GM19238 (cell line): ENCODE measurements around the gene TSEN15.
"Not testable (repeated sequence)": the region's sequence is repeated elsewhere in the genome, so short reads cannot be mapped to it uniquely, and the experiment has no call there.

ENCODE experiments used
- DNase-seq: peaks from one replicate; pipeline ENCODE4 v3.0.0; 2011; ENCODE audit warnings: low spot score; ENCODE audit not compliant: insufficient read length

Gene TSEN15

DNA sequence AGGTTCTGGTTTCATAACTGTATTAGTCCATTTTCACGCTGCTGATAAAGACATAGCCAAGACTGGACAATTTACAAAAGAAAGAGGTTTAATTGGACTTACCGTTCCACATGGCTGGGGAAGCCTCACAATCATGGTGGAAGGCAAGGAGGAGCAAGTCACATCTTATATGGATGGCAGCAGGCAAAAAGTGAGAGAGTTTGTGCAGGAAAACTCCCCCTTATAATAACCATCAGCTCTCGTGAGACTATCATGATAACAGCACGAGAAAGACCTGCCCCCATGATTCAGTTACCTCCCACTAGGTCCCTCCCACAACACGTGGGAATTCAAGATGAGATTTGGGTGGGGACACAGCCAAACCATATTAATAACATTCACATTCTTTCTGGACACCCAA lies 45.0 kb downstream of the TSEN15 start:
- not testable (repeated sequence) for DNase-seq

DNA sequence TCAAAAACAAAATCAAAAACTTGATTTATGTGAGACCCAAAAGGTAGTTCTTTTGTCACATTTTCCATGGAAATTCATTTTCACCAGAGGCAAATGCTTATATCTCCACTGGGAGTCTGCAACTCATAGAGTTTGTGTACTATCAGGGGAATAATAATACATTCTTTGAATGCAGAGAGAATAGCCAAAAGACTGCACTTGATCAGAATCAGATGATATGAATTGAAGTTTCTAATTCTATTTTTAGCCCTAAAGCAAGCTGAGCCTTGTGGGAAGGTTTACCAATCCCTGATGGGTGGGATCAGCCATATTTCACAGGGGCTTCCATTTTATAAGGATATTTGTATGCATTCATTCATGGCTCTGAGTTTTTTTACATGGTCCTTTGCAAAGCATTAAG lies 49.6 kb downstream of the TSEN15 start:
- no peak for DNase-seq

DNA sequence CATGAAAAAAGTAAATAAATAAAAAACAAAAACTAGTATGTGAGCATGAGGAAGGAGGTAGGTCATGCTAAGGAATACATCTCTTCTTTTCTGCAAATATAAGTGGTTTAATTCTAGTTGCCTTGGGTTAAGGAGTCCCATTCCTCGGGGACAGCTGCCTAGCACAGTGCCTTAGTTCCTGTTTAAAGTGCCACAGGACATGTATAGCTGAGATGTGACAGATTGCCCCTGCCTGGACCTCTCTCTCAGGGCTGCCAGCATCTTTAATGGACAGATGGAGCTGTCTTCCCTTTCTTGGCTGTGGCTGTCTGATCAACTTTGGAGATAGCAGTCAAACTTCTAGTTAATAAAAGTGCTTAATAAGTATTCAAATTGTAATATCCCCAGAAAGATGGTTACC lies 50.0 kb downstream of the TSEN15 start:
- DNase-seq, result no peak

DNA sequence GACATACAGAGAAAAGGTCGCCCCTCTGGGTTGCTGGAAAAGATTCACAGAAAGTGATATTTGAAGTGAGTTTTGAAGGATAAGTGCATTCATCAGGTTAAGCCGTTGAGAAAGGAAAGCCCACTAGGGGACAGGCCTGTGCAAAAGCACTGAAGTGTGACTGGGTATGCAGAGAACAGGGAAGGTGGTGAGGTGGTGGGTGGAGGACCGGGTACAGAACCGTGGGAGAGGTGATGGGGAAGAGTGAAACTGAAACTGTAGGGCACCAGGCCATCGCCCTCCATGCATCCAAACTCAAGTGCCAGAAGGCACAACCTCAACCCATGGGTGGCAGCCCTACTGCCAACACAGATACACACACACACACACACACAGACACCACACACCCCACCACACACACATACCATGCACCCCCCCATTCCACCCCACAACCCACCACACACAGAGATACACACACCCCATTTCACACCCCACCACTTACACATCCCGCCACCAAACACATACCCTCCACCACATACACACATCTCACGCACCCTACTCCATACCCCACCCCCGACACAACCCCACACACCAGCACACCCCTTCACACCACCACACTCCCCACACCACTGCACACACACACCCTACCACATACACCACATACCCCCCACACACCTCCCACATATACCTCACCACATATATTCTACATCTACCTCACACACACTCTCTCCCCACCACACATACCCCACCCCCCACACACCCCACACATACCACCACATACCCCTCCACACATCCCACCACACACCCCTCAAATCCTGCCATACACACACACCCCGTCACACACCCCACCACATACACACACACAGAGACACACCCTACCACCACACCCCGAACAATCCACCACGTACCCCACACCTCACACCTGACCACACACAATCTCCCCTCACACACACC lies 59.0 kb downstream of the TSEN15 start:
- no peak for DNase-seq

DNA sequence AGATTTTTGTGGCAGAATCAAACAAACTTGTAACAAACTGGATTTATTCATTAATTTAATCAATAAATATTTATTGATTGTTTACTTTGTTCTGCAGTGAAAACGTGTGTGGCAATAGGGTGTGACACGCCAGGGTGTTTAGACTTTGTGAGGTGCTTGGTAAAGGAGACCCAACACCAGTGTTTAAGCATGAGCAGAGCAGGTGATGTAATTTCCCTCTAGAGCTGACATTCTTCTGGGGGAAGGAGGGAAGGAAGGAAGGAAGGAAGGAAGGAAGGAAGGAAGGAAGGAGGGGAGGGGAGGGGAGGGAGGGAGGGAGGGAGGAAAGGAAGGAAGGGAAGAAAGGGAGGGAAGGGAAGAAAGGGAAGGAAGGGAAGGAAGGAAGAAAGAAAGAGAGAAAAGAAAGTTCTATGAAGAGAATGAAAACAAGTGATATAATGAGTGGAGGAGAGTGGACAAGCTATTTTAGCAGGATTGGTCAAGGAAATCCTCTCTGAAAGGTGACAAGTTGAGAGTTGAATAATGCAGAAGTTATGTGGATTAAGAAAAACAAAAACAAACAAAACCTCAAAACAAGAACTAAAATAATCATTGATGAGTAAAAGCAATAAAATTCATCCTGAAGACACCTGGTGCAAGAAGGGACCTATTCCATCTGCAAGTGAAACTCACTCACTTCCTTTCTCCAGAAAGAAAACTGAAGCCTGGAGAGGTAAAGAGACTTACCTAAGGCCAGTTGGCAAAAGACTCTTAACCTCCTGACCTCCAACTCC lies 60.8 kb downstream of the TSEN15 start:
- no peak for DNase-seq

DNA sequence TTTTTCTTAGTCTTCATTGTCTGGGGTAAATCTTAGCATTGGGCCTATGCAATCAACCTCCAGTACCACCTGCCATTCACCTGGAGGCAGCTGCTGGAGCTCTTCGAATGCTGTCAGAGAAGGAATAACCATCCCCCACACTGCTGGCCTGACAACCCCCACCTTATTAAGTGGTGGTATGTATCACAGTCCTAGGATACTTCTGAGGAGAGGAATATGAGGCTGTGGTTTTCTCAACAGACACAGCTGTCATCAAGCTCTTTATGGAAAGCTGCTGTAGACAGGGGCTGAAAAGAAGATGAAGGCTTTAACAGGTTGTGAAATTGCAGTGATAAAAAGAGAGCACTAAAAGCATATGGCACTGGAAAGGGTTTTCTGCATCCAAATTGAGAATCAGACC lies 61.7 kb downstream of the TSEN15 start:
- no peak for DNase-seq

DNA sequence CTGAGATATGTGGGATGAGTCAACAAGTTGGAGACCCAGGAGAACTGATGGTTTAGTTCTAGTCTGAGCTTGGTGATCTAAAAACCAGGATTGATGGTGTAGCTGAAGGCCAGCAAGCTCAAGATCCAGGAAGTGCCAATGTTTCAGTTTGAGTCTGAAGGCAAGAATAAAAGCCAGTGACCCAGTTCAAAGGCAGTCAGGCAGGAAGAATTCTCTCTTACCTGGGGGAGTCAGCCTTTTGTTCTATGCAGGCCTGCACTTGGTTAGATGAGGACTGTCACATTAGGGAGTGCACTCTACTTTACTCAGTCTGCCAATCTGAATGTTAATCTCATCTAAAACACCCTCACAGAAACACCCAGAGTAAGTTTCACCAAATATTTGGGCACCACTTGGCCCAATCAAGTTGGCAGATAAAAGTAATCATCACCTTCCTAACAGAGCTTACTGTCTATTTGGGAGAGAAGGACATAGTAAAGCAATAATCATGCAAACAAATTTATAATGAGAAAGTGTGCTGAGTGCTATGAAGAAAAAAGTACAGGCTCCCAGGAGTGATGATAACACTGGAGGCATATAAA lies 63.4 kb downstream of the TSEN15 start:
- DNase-seq, result no peak

DNA sequence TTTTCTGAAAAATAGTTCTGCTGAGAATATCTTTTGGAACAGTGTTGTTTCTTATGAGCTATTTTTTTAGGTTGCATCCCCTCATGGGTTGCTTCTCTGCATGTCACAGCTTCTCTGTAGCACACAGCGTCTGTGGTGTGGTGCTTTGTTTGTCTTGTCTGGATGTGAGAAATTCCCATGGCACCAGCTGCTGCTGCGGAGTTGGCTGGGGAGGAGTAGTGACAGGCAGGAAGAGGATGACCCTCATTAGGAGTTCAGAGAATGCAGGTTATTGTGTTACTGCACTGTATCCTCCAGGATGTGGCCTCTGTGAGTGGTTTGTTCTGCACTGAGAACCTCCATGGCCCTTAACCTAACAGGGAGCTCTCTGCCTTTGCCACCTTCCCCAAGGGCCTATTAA lies 64.8 kb downstream of the TSEN15 start:
- no peak for DNase-seq

DNA sequence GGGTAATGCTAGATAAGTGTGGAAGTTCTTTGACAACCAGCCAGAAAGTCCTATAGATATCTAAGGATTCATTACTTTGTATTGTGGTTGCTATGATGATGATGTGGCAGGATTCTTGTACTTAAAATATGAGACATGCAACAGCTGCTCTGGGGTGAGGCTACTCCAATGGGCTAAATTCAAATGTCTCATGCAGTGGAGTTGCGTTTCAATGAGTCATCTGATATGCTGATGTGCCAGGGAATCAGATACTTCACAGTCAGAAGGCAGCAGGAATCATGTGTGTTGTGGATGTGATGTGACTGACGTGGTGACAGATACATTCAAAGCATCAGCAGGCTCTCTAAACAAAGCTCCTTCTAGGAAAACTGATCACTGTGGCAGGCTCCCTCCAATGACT lies 66.5 kb downstream of the TSEN15 start:
- no peak for DNase-seq
